ENCODE results near the gene AGT. TPM values are rescaled to one million over a fixed set of nuclear protein-coding genes. Genes with fewer than 3 reads are reported as not detected.
"Not testable (repeated sequence)": the region's sequence is repeated elsewhere in the genome, so short reads cannot be mapped to it uniquely, and the experiment has no call there.

AGT gene
- total RNA-seq, 1 experiment from 2014 or later = not detected

- no peak for DNase-seq (ENCODE audit: low read depth)
- in situ Hi-C loops (cut with HindIII; ENCODE audit: low pct_unique_long_range_greater_than_20kb, low sequenced_read_pairs) = no loop called here
These were observed 33.3 kb upstream of the AGT start, which contains the start of gene CAPN9 for GRCh38 chr1:230747127-230747730. TSS of gene CAPN9 (plus strand) at chr1:230747388. CDS start at chr1:230747497, 109 bp downstream.

DNA sequence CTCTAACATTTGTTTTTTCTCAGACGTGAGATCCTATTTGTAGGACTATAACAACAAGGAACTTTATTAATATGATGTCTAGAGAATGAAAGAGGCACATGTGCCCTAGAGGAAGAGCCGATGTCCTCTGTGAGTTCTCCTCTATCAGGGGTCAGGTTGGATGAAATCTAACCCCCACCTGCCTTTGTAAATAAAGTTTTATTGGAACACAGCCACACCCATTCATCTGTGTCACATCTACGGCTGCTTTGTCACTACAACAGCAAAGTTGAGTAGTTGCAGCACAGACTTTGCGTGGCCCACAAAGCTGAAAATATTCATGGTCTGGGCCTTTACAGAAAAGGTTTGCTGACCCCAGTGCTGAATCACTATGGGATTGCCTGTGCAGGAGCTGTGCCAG is 32.7 kb upstream of the AGT start:
- DNase-seq (ENCODE audit: low read depth) = no peak
- in situ Hi-C loops (cut with HindIII; ENCODE audit: low pct_unique_long_range_greater_than_20kb, low sequenced_read_pairs) = no loop called here

DNA sequence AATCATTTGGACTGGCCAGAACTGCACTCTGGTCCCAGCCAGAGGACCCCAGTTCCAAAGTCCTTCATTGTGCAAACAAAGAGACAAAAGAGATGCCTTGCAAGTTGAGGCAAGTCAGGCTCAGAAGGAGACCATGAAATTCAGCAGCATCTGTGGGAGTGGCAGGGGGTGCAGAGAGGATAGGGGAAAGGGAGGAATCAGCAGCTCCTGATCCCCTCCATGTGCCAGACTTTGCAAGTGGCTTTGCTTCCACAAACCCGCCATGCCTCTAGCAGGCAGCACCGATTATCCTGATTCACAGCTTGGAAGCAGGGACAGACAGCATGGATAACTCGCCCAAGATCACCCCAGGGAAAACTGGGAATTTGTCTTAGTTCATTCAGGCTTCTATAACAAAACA is 31.1 kb upstream of the AGT start:
- in situ Hi-C loops (cut with HindIII; ENCODE audit: low pct_unique_long_range_greater_than_20kb, low sequenced_read_pairs) = no loop called here
- no peak for DNase-seq (ENCODE audit: low read depth)

GRCh38 chr1:230744382-230744781 is 30.5 kb upstream of the AGT start:
- DNase-seq (ENCODE audit: low read depth) = no peak
- in situ Hi-C loops (cut with HindIII; ENCODE audit: low pct_unique_long_range_greater_than_20kb, low sequenced_read_pairs) = no loop called here

GRCh38 chr1:230743899-230744298 is 30.0 kb upstream of the AGT start:
- no peak for DNase-seq (ENCODE audit: low read depth)
- in situ Hi-C loops (cut with HindIII; ENCODE audit: low pct_unique_long_range_greater_than_20kb, low sequenced_read_pairs) = no loop called here

GRCh38 chr1:230739564-230740290 is 25.8 kb upstream of the AGT start:
- in situ Hi-C loops (cut with HindIII; ENCODE audit: low pct_unique_long_range_greater_than_20kb, low sequenced_read_pairs) = no loop called here
- DNase-seq (ENCODE audit: low read depth) = no peak

- in situ Hi-C loops (cut with HindIII; ENCODE audit: low pct_unique_long_range_greater_than_20kb, low sequenced_read_pairs) = no loop called here
- no peak for DNase-seq (ENCODE audit: low read depth)
These were observed 23.8 kb upstream of the AGT start for GRCh38 chr1:230737622-230738262.

DNA sequence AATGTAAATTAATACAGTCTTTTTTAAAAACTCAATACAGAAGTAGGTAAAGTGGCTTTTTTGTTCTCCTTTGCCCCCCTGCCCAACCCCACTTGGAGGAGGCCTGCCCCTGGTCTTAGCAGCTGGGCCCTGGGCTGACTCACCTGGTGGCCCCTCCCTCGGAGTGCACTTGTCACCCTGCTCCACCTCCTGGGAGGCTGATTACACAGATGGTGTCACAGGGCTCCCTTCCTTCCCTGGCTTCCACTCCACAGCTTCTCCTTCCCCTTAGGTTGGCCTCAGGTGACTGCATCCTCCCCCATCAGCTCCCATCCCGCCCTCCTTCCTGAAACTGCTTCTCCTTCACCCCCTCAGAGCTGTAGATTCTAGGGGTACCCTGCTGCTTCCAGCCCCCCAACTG is 21.5 kb upstream of the AGT start:
- in situ Hi-C loops (cut with HindIII; ENCODE audit: low pct_unique_long_range_greater_than_20kb, low sequenced_read_pairs) = no loop called here
- DNase-seq (ENCODE audit: low read depth) = no peak

DNA sequence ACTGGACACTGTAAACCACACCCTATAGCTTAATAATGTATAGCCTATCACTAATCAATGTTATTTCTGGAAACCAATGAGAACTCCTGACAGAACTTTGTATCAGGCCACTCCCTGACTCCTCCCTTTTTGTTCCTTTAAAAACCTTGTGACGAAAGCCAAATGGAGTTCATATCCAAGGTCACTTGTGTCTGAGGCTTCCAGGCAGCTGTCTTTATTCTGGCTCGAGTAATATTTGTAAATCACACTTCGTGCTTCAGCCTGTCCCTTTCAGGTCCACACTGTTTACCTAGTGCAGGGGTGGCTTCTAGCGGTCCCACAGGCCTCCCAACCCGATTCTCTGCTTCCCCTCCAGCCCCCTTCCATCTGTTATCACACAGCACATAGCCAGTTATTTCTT is 17.1 kb upstream of the AGT start:
- no peak for DNase-seq (ENCODE audit: low read depth)
- in situ Hi-C loops (cut with HindIII; ENCODE audit: low pct_unique_long_range_greater_than_20kb, low sequenced_read_pairs) = no loop called here

DNA sequence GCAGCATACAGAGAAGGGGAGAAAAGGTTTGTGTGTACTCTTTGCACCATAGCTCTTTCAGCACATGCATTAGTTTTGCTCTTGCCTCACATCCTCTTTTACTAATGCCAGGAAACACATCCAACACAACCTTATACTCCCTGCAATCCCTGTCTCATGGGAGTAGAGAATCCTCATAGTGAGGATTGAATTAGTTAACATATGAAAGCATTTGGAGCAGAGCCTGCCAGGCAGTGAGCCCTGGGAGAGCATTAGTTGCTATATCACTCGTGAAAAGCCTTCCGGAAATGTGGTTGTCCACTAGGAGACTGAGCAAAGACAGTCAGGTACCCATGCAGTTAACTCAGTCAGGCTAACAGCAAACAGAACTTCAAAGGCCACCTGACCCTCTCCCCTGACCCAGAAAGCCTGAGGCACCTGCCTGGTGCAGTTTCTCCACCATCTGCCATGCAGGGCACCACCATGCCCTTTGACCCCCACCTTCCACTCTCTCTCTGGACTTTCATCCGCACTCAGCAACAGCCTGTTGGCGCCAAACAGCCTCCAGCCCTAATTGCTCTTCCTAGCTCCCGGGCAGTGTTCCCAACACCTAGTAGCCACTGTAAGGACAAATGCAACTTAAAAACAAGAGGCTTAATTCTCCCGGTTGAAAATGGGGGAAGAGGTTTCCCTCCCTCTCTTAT is 14.9 kb upstream of the AGT start:
- in situ Hi-C loops (cut with HindIII; ENCODE audit: low pct_unique_long_range_greater_than_20kb, low sequenced_read_pairs) = no loop called here
- no peak for DNase-seq (ENCODE audit: low read depth)

- no peak for DNase-seq (ENCODE audit: low read depth)
- in situ Hi-C loops (cut with HindIII; ENCODE audit: low pct_unique_long_range_greater_than_20kb, low sequenced_read_pairs) = no loop called here
These were observed 11.5 kb upstream of the AGT start for GRCh38 chr1:230725256-230726012.

GRCh38 chr1:230721849-230722522 is 8.1 kb upstream of the AGT start:
- in situ Hi-C loops (cut with HindIII; ENCODE audit: low pct_unique_long_range_greater_than_20kb, low sequenced_read_pairs); DNase-seq (ENCODE audit: low read depth): not testable (repeated sequence)

DNA sequence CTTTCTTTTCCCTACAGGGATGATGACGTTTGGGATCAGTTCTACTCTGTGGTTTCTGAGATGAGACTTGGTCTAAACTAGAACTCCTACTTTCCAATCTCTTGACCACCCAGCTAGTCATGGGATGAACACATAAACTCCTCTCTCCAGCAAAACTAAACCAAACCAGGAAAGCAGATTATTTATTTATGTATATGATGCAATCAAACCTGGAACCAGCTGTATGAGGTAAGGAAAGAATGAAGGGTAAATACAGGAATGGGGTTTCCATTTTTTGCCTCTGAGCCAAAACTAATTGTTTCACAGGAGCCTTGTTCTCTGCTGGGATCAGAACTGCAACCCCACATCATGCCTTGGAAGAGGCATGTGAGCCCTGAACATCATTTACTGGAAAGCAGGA is 3.3 kb upstream of the AGT start:
- in situ Hi-C loops (cut with HindIII; ENCODE audit: low pct_unique_long_range_greater_than_20kb, low sequenced_read_pairs) = no loop called here
- DNase-seq (ENCODE audit: low read depth) = no peak

GRCh38 chr1:230716453-230716852 is 2.5 kb upstream of the AGT start:
- in situ Hi-C loops (cut with HindIII; ENCODE audit: low pct_unique_long_range_greater_than_20kb, low sequenced_read_pairs); DNase-seq (ENCODE audit: low read depth): not testable (repeated sequence)

- in situ Hi-C loops (cut with HindIII; ENCODE audit: low pct_unique_long_range_greater_than_20kb, low sequenced_read_pairs) = no loop called here
These were observed 1.6 kb upstream of the AGT start for GRCh38 chr1:230715510-230715909.

DNA sequence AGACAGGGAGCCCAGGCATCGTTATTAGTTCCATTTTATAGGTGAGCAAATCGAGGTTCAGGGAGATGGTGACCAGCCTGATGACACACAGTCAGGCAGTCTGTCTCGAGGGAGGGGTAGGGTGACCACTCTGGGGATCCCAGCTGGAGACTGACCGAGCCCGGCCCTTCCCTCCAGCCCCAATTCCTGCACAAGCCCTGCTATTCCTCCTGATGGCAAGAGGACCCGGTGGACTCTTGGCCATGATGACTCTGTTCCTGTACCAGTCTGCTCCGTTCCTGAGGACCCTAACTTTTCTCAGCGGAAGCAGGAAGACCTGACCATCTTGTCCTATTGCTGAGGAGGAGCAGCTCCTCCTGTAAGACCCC is 391 bp downstream of the AGT start:
- no peak for DNase-seq (ENCODE audit: low read depth)
- in situ Hi-C loops (cut with HindIII; ENCODE audit: low pct_unique_long_range_greater_than_20kb, low sequenced_read_pairs) = no loop called here

More at GRCh38 chr1:230715510-230715909, 1.6 kb upstream of the AGT start:
- DNase-seq (ENCODE audit: low read depth) = no peak

GRCh38 chr1:230713138-230713537 is 784 bp downstream of the AGT start:
- no peak for DNase-seq (ENCODE audit: low read depth)
- in situ Hi-C loops (cut with HindIII; ENCODE audit: low pct_unique_long_range_greater_than_20kb, low sequenced_read_pairs) = no loop called here

DNA sequence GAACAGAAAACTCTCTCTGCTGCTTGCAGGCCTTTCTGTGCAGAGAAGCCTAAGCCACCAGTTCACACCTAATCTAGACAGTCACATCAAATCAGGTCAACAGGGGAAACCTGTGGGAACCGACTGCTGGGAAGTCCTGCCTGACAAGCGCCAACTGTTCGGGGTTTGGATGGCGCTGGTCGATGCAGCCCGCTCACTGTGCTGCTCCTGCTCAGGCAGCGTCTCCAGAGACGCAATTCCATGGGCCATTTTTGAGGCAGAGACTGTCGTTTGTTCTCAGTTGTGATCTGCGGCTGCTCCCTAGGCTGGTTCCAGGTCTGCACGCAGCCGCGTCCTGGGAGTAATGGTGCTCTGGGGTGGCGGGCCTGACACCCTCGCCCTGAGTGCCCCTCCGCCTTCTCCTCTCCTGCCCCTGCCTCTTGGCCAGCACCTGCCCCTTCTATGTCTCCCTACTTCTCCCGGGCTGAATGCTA is 1.4 kb downstream of the AGT start:
- no peak for DNase-seq (ENCODE audit: low read depth)
- in situ Hi-C loops (cut with HindIII; ENCODE audit: low pct_unique_long_range_greater_than_20kb, low sequenced_read_pairs) = no loop called here
